HS-27A (cell line): ENCODE measurements around the gene KCNQ1.

ENCODE experiments used
- DNase-seq: peaks from one replicate; pipeline ENCODE4 v3.0.0-alpha.2; 2012; ENCODE audit warnings: low read depth, missing footprints

The KCNQ1 gene

GRCh38 chr11:2665526-2666400 lies 221.0 kb downstream of the KCNQ1 start:
- no peak for DNase-seq

GRCh38 chr11:2666401-2666741 lies 221.6 kb downstream of the KCNQ1 start:
- DNase-seq = no peak

GRCh38 chr11:2666828-2667570 lies 222.2 kb downstream of the KCNQ1 start:
- no peak for DNase-seq

GRCh38 chr11:2667940-2668339 lies 223.1 kb downstream of the KCNQ1 start:
- no peak for DNase-seq

- DNase-seq = no peak
These were observed 224.1 kb downstream of the KCNQ1 start for GRCh38 chr11:2668876-2669275.

- DNase-seq = no peak
These were observed 225.0 kb downstream of the KCNQ1 start for GRCh38 chr11:2669634-2670469.

- no peak for DNase-seq
These were observed 225.8 kb downstream of the KCNQ1 start for GRCh38 chr11:2670541-2671100.

- no peak for DNase-seq
These were observed 226.9 kb downstream of the KCNQ1 start for GRCh38 chr11:2671748-2672147.

GRCh38 chr11:2672553-2673249 lies 227.9 kb downstream of the KCNQ1 start:
- no peak for DNase-seq

- no peak for DNase-seq
These were observed 228.4 kb downstream of the KCNQ1 start for GRCh38 chr11:2673250-2673610.

- no peak for DNase-seq
These were observed 229.2 kb downstream of the KCNQ1 start for GRCh38 chr11:2673871-2674471.

GRCh38 chr11:2674658-2675131 lies 229.9 kb downstream of the KCNQ1 start:
- no peak for DNase-seq

- DNase-seq = no peak
These were observed 230.7 kb downstream of the KCNQ1 start for GRCh38 chr11:2675540-2675939.

GRCh38 chr11:2677127-2677526 lies 232.3 kb downstream of the KCNQ1 start:
- DNase-seq = no peak

- DNase-seq = no peak
These were observed 233.6 kb downstream of the KCNQ1 start for GRCh38 chr11:2678396-2678795.

- DNase-seq = no peak
These were observed 234.3 kb downstream of the KCNQ1 start for GRCh38 chr11:2679011-2679676.

GRCh38 chr11:2681408-2682145 lies 236.8 kb downstream of the KCNQ1 start:
- DNase-seq = no peak

GRCh38 chr11:2683806-2684205 lies 239.0 kb downstream of the KCNQ1 start:
- DNase-seq = no peak

- no peak for DNase-seq
These were observed 239.8 kb downstream of the KCNQ1 start for GRCh38 chr11:2684581-2684980.

GRCh38 chr11:2685051-2685450 lies 240.2 kb downstream of the KCNQ1 start:
- no peak for DNase-seq
